ENCODE results near the gene ZNF783.
A peak's percentile ranks its signal among the peaks of the same experiment; 100 is the strongest.
"Not testable (repeated sequence)": the region's sequence is repeated elsewhere in the genome, so short reads cannot be mapped to it uniquely, and the experiment has no call there.

The ZNF783 gene

DNA sequence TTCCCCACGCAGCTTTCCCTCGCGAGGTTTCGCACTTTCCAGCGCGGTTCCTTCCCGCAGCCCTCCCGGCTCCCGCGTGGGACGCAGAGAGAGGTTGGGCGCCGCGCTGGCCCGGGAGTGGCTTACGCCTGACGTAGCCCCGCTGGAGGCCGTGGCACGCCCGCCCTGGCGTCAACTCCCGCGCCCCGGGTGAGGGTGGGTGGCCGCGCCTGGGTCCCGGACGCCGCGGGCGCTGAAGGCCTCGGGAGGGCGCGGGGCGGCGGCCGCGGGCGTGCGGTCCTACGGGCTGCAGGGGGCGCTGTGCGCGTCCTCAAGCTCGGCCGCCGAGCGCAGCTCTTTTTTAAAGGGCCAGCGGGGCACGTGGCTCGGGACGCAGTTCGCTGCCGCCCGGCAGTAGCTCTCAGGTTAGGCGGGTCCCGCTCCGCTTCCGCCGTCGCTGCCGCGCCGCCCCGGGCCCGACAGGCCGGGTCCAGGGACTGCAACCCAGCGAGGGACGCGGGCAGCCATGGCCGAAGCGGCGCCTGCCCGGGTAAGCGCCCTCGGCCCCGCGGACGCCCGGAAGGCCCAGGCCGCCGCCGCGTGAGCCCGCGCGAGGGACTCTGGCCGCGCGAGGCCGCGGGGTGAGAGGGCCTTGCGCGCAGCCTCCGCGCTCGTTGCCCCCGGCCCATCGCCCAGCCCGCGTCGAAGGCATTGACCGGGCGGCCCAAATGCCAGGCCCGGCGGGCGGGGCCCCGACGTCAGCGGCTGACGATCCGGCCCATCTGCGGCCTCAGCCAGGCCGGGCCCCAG is at the start of gene ZNF783:
Gene ZNF783, plus strand, starts transcription at position 368 of the 789 bp plus-strand sequence. Its CDS starts 138 bp downstream, at position 506.
- peak in 55 of 56 donors; percentile 41 to 91 (median 71) for DNase-seq

- no peak for DNase-seq
Observed at GRCh38 chr7:149214020-149214720, 47.8 kb upstream of the ZNF783 start.

DNA sequence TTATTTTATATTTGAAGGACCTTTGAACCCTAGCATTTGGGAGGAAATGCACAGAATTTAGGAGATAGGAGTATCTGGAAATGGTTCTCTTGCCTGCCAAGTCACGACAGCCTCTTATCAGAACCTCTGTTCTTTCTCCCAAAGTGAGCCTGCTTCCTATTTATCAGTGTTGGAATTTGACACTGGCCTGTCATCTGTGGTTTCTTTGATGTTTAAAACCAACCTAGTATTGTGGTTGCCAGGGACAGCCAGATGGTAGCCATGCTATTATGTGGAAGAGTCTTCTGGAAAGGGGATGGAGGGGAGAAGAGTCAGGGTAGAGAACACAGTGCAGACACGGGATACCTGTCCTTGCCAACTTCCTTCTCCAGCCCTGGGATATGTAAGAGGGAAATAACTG is 45.6 kb upstream of the ZNF783 start:
- no peak for DNase-seq

- no peak for DNase-seq
Observed at GRCh38 chr7:149217570-149217969, 44.4 kb upstream of the ZNF783 start.

GRCh38 chr7:149218469-149219420 is 43.3 kb upstream of the ZNF783 start:
- DNase-seq = peak in 1 of 56 donors; percentile 15

DNA sequence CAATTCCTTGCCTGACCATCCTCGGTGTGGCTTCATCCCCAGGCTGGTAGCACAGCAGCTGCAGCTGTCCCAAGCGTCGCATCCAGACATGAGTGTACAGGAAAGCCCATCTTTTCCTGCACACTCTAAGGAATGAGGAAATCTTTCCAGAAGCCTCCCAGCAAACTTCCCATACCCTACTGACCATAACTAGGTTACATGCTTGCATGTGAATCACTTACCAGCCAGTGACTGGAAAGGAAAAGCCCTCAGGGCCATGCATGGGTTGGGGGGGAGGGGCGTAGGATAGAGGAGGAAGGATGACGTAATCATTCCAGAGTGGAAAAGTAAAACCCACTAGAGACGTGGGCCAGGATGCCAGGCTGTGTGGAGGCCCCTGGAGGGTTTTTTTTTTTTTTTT is 41.5 kb upstream of the ZNF783 start:
- DNase-seq = no peak

DNA sequence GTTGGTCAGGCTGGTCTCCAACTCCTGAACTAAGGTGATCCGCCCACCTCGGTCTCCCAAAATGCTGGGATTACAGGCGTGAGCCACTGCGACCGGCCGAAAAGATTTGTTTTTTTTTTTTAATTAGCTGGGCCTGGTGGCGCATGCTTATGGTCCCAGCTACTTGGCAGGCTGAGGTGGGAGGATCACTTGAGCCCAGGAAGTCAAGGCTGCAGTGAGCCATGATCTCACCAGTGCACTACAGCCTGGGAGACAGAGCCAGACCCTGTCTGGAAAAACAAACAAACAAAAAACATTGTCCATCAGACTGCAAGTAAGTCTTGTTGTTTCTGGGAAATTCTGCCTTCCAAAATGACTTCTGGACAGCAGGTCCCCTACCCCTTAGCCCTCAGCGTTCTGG is 38.8 kb upstream of the ZNF783 start:
- peak in 1 of 56 donors; percentile 37 for DNase-seq

DNA sequence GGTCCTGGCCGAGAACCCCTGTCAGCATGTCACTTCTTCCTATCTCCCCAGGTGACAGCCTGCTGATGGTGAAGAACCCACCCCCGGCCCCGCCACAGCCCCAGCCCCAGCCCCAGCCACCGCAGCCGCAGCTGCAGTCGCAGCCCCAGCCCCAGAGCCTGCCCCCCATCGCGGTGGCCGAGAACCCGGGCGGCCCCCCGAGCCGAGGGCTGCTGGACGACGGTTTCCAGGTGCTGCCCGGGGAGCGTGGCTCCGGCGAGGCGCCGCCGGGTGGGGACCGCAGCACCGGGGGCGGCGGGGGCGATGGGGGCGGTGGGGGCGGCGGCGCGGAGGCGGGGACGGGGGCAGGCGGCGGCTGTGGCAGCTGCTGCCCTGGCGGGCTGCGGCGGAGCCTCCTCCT is 38.2 kb upstream of the ZNF783 start:
- no peak for DNase-seq

GRCh38 chr7:149224352-149224751 is 37.6 kb upstream of the ZNF783 start:
- no peak for DNase-seq

- DNase-seq = no peak
Observed at GRCh38 chr7:149225106-149225505, 36.9 kb upstream of the ZNF783 start.

DNA sequence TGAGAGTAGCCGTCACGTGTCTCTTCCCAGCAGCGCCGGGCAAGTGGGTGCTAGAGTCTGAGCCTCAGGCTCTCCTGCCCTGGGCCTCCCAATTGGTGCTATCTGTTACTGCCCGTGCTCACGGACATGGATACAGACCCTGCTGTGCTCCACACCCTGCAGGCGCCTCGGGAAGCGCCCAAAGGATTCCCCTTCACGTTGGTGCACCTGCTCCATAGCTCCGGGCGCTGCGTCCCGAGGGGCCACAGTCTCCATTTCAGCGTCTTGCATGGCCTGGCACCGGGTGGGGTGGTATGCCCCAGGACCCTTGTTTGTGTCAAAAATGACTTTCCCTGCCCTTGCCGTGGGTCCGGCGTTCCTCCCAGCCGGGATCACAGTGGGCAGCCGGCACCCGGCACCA is 36.3 kb upstream of the ZNF783 start:
- no peak for DNase-seq

- DNase-seq = not testable (repeated sequence)
Observed at GRCh38 chr7:149226366-149226765, 35.6 kb upstream of the ZNF783 start.

DNA sequence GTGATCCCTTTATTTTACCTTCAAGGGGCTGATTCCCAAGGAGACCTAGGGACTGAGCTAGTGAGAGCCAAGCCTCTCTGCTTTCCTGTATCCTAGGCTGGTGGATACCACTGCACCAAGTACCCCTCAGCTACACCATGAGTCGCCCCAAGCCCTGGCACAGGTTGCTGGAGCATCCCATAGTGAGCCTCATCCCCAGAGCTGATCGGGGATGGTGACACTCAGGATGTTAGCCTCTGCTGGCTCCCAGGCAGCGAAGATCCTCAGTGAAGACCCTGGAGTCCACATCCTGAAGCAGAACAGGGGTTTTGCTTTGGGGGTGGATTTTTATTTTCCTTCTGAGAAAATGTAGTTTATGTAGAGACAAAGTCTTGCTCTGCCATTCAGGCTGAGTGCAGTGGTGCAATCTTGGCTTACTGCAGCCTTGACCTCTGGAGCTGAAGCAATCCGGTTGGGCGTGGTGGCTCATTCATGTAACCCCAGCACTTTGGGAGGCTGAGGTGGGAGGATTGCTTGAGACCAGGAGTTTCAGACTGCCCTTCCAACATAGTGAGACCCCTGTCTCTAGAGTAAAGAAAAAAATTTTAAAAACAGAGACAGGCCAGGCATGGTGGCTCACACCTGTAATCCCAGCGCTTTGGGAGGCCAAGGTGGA is 35.0 kb upstream of the ZNF783 start:
- no peak for DNase-seq

- DNase-seq = no peak
Observed at GRCh38 chr7:149228831-149229471, 33.0 kb upstream of the ZNF783 start.

DNA sequence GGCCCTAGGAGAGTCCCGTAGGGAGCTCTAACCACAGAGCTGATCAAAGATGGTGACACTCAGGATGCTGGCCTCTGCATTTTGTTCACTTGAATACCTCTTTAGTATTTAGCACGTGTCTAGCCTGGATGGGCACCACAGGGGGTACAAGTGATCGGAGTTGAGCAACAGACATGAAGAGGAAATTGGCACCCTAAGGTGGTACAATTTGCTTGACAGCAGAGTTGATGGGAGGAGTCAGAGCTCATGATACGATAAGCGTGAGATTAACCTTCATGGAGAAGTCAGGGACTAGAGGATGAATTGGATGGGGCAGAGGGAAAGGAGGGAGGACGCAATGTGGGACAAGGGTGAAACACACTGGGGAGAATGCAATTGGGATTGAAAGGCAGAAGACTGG is 32.5 kb upstream of the ZNF783 start:
- DNase-seq = no peak

DNA sequence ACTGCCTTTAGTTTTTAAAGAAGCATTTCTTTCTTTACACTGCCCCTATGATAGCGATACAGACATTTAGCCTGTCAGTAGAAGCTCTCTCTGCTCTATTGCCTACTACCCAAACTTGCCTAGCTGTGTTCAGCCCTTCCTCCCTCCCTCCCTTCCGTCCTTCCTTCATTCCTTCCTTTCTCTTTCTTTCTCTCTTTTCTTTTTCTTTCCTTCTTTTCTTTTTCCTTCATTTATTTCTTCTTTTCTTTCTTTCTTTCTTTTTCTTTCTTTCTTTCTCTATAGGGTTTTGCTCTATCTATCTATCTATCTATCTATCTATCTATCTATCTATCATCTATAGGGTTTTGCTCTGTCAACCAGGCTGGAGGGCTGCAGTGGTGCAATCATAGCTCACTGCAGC is 29.6 kb upstream of the ZNF783 start:
- no peak for DNase-seq

DNA sequence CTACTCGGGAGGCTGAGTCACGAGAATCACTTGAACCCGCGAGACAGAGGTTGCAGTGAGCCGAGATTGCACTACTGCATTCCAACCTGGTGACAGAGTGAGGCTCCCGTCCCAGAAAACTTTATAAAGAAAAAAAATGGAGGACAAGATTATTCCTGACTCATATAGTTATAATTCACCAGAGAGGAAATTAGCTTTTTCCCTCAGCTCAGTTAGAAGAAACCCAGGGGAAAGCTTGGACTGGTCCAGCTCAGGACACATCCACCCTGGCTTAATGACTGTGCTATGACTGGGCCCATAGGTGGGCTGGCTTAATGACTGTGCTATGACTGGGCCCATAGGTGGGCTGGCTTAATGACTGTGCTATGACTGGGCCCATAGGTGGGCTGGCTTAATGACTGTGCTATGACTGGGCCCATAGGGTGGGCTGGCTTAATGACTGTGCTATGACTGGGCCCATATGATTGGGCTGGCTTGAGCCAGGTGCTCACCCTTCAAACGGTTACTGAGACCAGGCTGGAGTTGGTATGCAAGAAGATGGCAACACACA is 28.3 kb upstream of the ZNF783 start:
- not testable (repeated sequence) for DNase-seq

GRCh38 chr7:149237502-149237901 is 24.5 kb upstream of the ZNF783 start:
- no peak for DNase-seq

DNA sequence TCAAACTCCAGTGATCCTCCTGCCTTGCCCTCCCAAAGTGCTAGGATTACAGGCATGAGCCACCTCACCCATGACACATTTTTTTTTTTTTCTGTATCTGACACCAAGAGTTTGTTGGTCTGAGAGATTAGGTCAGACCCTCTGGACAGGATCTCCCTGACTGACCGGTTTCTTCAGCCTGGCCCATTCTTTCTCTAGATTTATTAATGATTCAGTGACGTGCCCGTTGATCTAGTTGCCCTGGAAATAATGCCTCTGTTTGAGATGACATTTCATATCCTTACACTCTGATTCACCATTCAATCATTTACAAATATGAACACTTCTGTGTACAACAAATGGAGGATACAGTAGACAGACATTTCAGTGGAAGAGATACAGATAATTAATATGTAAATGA is 23.9 kb upstream of the ZNF783 start:
- DNase-seq = no peak

Data from amygdala (tissue), 56 donors.